ENCODE measurements around the gene C9orf43.

DNA sequence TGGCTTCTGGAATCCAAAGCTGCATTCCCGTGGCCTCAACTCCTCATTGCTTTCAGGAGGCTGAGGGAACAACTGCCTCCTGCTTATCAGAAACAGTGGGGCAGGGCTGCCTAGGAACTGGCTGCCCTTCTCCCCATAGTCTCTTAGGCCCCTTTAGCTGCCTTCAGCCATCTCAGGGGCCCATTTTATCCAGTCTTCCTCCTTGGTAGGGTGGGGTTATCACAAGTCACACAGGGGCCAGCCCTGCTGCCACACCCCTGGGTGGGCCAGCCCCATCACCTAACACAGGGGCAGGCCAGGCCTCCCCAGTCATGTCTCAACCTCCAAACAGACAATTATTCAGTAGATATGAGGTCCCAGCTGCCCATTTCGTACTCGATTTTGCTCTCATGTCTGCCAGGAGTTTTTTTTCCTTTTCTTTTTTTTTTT lies 13.3 kb upstream of the C9orf43 start:
- TF ChIP-seq, protein P1, sequence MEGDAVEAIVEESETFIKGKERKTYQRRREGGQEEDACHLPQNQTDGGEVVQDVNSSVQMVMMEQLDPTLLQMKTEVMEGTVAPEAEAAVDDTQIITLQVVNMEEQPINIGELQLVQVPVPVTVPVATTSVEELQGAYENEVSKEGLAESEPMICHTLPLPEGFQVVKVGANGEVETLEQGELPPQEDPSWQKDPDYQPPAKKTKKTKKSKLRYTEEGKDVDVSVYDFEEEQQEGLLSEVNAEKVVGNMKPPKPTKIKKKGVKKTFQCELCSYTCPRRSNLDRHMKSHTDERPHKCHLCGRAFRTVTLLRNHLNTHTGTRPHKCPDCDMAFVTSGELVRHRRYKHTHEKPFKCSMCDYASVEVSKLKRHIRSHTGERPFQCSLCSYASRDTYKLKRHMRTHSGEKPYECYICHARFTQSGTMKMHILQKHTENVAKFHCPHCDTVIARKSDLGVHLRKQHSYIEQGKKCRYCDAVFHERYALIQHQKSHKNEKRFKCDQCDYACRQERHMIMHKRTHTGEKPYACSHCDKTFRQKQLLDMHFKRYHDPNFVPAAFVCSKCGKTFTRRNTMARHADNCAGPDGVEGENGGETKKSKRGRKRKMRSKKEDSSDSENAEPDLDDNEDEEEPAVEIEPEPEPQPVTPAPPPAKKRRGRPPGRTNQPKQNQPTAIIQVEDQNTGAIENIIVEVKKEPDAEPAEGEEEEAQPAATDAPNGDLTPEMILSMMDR (conservative IDR thresholded peaks at IDR 0.05 in 1 of 2, IDR thresholded peaks at IDR 0.05 in 1 of 2; ENCODE audit: extremely low read depth in 1 of 2, insufficient read depth in 1 of 2, low read depth in 1 of 2, low read length in 2 of 2), result no peak
- no peak for TF ChIP-seq EZH2 (IDR thresholded peaks at IDR 0.05; ENCODE audit: borderline replicate concordance, low read length)

Data from mammary epithelial cell (primary cell).